GM18526 (cell line): ENCODE data around the gene ANKRD39.

Experiments used
- POLR2A ChIP-seq: IDR thresholded peaks from 3 replicates; pipeline ENCODE4 v1.6.1; 2011; ENCODE audit not compliant: insufficient read length; ENCODE audit errors: extremely low read depth

The ANKRD39 gene

GRCh38 chr2:96819128-96819875, 38.5 kb downstream of the ANKRD39 start:
- no peak for TF ChIP-seq POLR2A

GRCh38 chr2:96817882-96818281, 39.9 kb downstream of the ANKRD39 start:
- TF ChIP-seq POLR2A, result no peak

GRCh38 chr2:96816836-96817702, 40.7 kb downstream of the ANKRD39 start:
- TF ChIP-seq POLR2A, result no peak

- peak; percentile 74 for TF ChIP-seq POLR2A
These were observed 41.5 kb downstream of the ANKRD39 start, which contains the start of gene CNNM3 for GRCh38 chr2:96816127-96816835. CNNM3 (plus strand) TSS chr2:96816268; CDS start chr2:96816278, 10 bp downstream.

- no peak for TF ChIP-seq POLR2A
These were observed 42.3 kb downstream of the ANKRD39 start for GRCh38 chr2:96815326-96816126.

- no peak for TF ChIP-seq POLR2A
These were observed 44.2 kb downstream of the ANKRD39 start for GRCh38 chr2:96813656-96814055.

- no peak for TF ChIP-seq POLR2A
These were observed 45.9 kb downstream of the ANKRD39 start for GRCh38 chr2:96811917-96812316.

GRCh38 chr2:96810783-96811192, 47.0 kb downstream of the ANKRD39 start:
- no peak for TF ChIP-seq POLR2A

GRCh38 chr2:96809951-96810782, 47.6 kb downstream of the ANKRD39 start:
- no peak for TF ChIP-seq POLR2A

GRCh38 chr2:96809216-96809882, 48.5 kb downstream of the ANKRD39 start:
- no peak for TF ChIP-seq POLR2A

GRCh38 chr2:96808176-96808837, 49.5 kb downstream of the ANKRD39 start:
- no peak for TF ChIP-seq POLR2A

- TF ChIP-seq POLR2A, result no peak
These were observed 50.7 kb downstream of the ANKRD39 start for GRCh38 chr2:96807127-96807471.

- no peak for TF ChIP-seq POLR2A
These were observed 51.2 kb downstream of the ANKRD39 start for GRCh38 chr2:96806468-96807126.

GRCh38 chr2:96804986-96805385, 52.8 kb downstream of the ANKRD39 start:
- TF ChIP-seq POLR2A, result no peak
